Fibroblast of villous mesenchyme (primary cell): ENCODE measurements around the gene ZNF23. TPM values are rescaled to one million over a fixed set of nuclear protein-coding genes. Genes with fewer than 3 reads are reported as not detected.

Experiments
- DNase-seq: peaks from one replicate; pipeline ENCODE4 v3.0.0-alpha.2; 2010; ENCODE audit warnings: low read depth
- H3K4me3 ChIP-seq: 2 replicates; pipeline ENCODE4 v1.5.1; 2011; ENCODE audit warnings: low read depth, mild to moderate bottlenecking, low read length
- total RNA-seq: library from RNA; depleted of rRNA; stranded (reverse); fragments of >200 nt; gene quantifications from 2 replicates; pipeline ENCODE4 v1.2.3, GENCODE V29; 2012
- TF ChIP-seq, protein P1 (sequence below): IDR thresholded peaks from 2 replicates; pipeline ENCODE4 v1.5.1; 2012; ENCODE audit warnings: low read depth, mild to moderate bottlenecking, low read length; ENCODE audit not compliant: insufficient read depth

The ZNF23 gene
- total RNA-seq, 1 donor, result 14.7 TPM

DNA sequence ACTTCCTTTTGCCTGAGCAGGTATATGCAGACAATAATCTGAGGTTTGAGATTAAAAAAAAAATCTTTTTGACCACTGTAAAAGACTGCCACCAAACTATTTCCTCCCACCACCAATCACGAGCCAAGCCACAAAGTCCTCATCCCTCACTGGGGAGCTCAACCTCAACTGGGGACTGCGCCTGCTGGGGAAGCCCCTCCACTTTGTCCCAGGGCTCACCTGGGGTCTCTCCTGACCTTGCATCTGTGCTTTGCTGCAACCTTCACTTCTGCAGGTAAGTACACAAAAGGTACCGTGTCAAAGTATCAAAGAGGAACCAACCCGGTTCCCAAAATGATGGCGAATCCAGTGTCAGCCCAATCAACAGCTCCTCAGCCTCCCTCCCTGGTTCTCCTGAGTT is 55.7 kb downstream of the ZNF23 start:
- TF ChIP-seq, protein P1, sequence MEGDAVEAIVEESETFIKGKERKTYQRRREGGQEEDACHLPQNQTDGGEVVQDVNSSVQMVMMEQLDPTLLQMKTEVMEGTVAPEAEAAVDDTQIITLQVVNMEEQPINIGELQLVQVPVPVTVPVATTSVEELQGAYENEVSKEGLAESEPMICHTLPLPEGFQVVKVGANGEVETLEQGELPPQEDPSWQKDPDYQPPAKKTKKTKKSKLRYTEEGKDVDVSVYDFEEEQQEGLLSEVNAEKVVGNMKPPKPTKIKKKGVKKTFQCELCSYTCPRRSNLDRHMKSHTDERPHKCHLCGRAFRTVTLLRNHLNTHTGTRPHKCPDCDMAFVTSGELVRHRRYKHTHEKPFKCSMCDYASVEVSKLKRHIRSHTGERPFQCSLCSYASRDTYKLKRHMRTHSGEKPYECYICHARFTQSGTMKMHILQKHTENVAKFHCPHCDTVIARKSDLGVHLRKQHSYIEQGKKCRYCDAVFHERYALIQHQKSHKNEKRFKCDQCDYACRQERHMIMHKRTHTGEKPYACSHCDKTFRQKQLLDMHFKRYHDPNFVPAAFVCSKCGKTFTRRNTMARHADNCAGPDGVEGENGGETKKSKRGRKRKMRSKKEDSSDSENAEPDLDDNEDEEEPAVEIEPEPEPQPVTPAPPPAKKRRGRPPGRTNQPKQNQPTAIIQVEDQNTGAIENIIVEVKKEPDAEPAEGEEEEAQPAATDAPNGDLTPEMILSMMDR, result no peak
- no peak overlapping the region for H3K4me3 ChIP-seq
- DNase-seq, result no peak

DNA sequence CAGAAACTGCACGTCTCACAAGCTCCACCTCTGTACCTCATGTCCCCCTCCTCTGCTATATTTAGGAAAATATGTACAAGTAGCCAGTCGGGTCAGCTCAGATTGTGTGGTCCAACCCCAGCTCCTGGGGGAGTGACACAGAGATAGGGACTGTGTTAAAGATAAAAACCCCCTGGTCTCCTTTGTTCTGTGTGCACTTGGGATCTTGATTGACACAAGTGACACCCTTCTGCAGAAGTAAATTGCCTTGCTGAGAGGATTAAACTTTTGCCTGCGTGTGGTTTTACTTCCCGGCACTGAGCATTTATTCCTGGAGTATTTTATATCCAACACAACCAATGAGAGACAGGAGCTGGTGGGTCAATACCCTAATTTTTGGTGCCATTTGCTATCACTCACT is 57.7 kb downstream of the ZNF23 start:
- TF ChIP-seq, protein P1, result no peak
- H3K4me3 ChIP-seq, result no peak overlapping the region
- no peak for DNase-seq

DNA sequence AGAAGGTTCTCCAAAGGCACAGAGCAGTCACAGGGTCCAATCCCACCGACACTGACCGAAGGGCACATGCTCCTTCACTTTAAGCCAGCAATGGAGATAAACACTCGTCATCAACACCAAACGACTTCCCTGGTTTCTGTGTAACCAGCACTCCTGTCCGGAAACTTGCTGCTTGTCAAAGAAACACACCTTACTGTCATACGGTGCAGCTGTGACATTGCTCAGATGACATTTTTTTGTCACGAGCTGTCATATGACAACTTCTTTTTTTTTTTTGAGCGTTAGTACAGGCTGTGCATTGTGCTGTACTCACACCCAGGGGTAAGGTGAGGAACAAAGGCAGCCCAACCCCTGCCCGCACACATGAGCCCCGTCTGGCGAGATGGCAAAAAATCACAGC is 59.4 kb downstream of the ZNF23 start:
- DNase-seq, result no peak

DNA sequence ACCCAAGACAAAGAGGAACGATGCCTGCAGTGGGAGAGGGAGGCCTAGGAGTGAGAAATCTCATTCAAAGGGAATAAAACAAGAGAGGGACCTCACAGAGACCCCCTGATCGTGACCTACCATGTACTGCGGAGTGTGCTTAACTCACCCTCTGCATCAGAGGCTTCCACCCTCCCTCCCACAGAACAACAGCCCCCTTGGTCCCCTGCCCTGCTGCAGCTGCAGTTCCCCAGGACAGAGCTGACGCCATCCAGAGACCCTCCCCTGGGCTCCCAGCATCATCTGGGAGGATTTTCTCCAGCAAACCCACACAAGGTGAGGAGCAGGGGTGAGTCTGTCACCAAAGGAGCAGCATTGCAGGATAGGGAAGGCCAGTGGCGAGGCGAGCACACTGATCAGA is 60.0 kb downstream of the ZNF23 start:
- TF ChIP-seq, protein P1, result no peak
- DNase-seq, result no peak
- H3K4me3 ChIP-seq, result no peak overlapping the region

More for the DNA sequence above, 59.4 kb downstream of the ZNF23 start:
- H3K4me3 ChIP-seq, result no peak overlapping the region
- TF ChIP-seq, protein P1, result no peak

DNA sequence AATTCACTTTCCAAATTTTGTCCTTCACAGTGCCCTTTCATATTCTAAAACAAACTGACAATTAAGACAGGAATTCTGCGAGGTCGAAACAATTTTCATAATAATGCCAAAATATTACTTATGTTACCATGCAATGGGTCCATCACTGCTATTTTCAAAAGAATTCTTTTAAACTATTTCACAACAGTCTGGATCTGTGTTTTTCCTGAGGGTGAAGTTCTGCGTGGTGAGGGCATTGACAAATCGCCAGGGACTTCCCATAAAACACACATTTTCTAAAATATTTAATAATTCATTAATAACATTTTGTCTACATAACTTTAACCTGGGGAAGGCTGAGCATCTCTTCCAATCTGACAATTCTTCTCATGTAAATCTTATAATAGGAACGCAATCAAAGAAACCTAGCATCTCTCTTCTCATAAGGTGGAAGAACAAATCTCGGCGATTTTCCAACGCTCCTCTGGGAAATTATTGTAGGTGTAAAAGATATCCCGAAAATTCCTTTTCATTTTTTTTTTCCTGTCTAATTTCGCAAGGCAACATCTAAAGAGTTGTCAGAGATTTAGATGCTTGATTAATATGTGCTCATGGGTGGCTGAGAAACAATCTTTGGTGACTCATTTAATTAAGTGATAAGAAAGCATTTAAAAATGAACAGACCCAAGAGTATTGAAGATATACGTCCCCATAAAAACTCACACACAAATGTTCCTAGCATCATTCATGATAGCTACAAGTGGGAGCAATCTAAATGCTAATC is 62.1 kb downstream of the ZNF23 start:
- H3K4me3 ChIP-seq, result no peak overlapping the region
- DNase-seq, result no peak
- TF ChIP-seq, protein P1, result no peak

Other genes with a start within 250 kb of the ZNF23 start
- under 0.01 and 2.3 TPM in 2 replicates for gene HYDIN, start 231.5 kb downstream of the ZNF23 start, total RNA-seq
- gene CMTR2, start 172.8 kb downstream of the ZNF23 start, total RNA-seq, result 35.1 and 42.7 TPM in 2 replicates
- gene CALB2, start 103.5 kb downstream of the ZNF23 start, total RNA-seq, result under 0.01 and 0.97 TPM in 2 replicates
- gene TLE7, start 20.2 kb downstream of the ZNF23 start, total RNA-seq, result not detected in 2 replicates
- gene ZNF19, start 27.1 kb upstream of the ZNF23 start, total RNA-seq, result 2.2 and 2.6 TPM in 2 replicates
- not detected in 2 replicates for gene CHST4, start 64.2 kb upstream of the ZNF23 start, total RNA-seq
- gene TAT, start 114.8 kb upstream of the ZNF23 start, total RNA-seq, result under 0.01 TPM in 1 of 2 replicates, not detected in the other
- under 0.01 TPM in 1 of 2 replicates, not detected in the other for gene MARVELD3, start 163.9 kb upstream of the ZNF23 start, total RNA-seq